Left lung (tissue), 10 donors: ENCODE measurements around the gene FCRL2. TPM values are rescaled to one million over a fixed set of nuclear protein-coding genes. Genes with fewer than 3 reads are reported as not detected.

Experiments
- ATAC-seq: fragments of 200-7000 bp; cut with Tn5 transposase; one replicate; pipeline ENCODE4 v1.9.1; 2020; ENCODE audit warnings: moderate library complexity
- DNase-seq, 4 donors: peaks; one replicate each; pipeline ENCODE4 v3.0.0-alpha.2; 2013 to 2020
- H3K27ac ChIP-seq, 2 donors: fragments of 200-600 bp; sonication (generic) in 1 of 2; one replicate each; pipeline versions ENCODE4 v1.5.0 to v1.8.0; 2020 to 2021
- H3K27me3 ChIP-seq, 2 donors: fragments of 200-600 bp; sonication (generic) in 1 of 2; one replicate each; pipeline versions ENCODE4 v1.5.0 to v1.8.0; 2020 to 2021
- H3K36me3 ChIP-seq, 2 donors: fragments of 200-600 bp; sonication (generic) in 1 of 2; one replicate each; pipeline versions ENCODE4 v1.5.0 to v1.8.0; 2020 to 2021
- H3K4me1 ChIP-seq, 2 donors: fragments of 200-600 bp; one replicate each; pipeline ENCODE4 v1.8.0; 2021
- H3K4me3 ChIP-seq, 2 donors: fragments of 200-600 bp; sonication (generic) in 1 of 2; one replicate each; pipeline versions ENCODE4 v1.5.0 to v1.8.0; 2020 to 2021; ENCODE audit warnings: mild to moderate bottlenecking in 1 of 2
- H3K9me3 ChIP-seq, 2 donors: fragments of 200-600 bp; sonication (generic) in 1 of 2; one replicate each; pipeline versions ENCODE4 v1.5.0 to v1.8.0; 2020 to 2021
- CTCF ChIP-seq, 2 donors: fragments of 200-600 bp; sonication (generic) in 1 of 2; IDR thresholded peaks; one replicate each; pipeline versions ENCODE4 v1.5.0 to v1.8.0; 2021; ENCODE audit warnings: antibody characterized with exemption in 2 of 2
- intact Hi-C, 2 donors: fragments of 100-400 bp; cut with DNase I; formaldehyde crosslinking; loops; one replicate each; pipeline versions ENCODE4 v1.11.2 to v1.14.2; 2022
- polyA plus RNA-seq, 6 donors: library from polyadenylated mRNA; unstranded; fragments of 120-200 nt; gene quantifications; one replicate each; pipeline ENCODE4 v1.2.1, GENCODE V29; 2013; ENCODE audit not compliant: insufficient read length in 6 of 6
- total RNA-seq, 2 donors: library from RNA; stranded (reverse); fragmentation: NEBNext Ultra II Directional; extraction: Animal tissue kit (Norgen Biotek cat#: 25700); gene quantifications; one replicate each; pipeline ENCODE4 v1.2.1, GENCODE V29; 2021
- donor health status: DM: no; HTN: yes; CAD: no.
- donor health status: DM: no; HTN: no; CAD: no.

FCRL2 gene
- total and polyA plus RNA-seq, 8 donors = 0.08 to 0.99 (median 0.15) TPM; not detected in 2

DNA sequence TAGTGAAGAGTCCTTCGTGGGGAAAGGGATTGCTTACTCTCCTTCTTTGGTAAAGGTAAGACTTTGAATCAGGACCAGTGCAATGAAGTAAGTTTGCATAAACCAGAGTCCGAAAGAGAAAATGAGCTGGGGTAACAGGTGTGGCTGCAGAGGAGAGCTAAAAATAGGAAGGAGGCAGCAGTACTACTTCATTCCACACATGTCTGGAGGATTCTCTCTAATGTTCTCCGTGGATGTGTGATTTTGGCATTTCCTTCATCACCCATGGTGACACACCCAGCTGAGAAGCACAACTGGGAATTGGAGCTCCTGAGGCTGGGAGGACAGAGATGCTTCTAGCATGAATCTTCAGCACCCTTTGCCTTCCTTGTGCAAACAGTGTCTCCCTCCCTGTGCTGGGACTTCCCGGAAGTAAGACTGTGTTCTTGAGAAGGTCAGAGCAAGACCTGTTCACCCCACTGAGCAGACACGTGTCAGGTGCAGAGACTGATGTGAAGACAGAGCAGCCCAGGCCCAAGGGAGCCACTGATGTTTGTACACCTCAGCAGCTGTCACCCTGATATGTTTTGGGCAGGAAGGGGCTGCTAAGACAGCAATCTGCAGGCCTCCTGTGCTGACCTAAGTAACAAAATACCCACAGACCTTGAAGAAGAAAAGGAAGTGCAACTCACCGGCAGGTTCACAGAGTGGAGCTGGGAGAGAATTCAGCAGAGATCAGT, 29.7 kb upstream of the FCRL2 start:
- no peak overlapping the region for H3K27ac ChIP-seq
- H3K4me1 ChIP-seq = no peaks in the 10 kb centered on the region
- ATAC-seq = no peak
- no peaks in the 10 kb centered on the region for H3K9me3 ChIP-seq
- intact Hi-C loops = no loop called here
- H3K4me3 ChIP-seq = no peak overlapping the region
- no peaks in the 10 kb centered on the region for H3K27me3 ChIP-seq
- peaks cover 0 to 3% of the 10 kb centered on the region in 2 donors for H3K36me3 ChIP-seq
- no peak for DNase-seq
- no peak for TF ChIP-seq CTCF (IDR thresholded peaks at IDR 0.05)

GRCh38 chr1:157803851-157804250, 26.9 kb upstream of the FCRL2 start:
- TF ChIP-seq CTCF (IDR thresholded peaks at IDR 0.05) = no peak
- Histone ChIP-seq H3K9me3 (no peaks in the 10 kb centered on the region), H3K36me3 (peaks cover 0 to 3% of the 10 kb centered on the region in 2 donors), H3K4me1 (no peaks in the 10 kb centered on the region), H3K27ac (no peak overlapping the region), H3K4me3 (no peak overlapping the region), H3K27me3 (no peaks in the 10 kb centered on the region)
- intact Hi-C loops = no loop called here
- ATAC-seq = peak; percentile 47
- DNase-seq = no peak

DNA sequence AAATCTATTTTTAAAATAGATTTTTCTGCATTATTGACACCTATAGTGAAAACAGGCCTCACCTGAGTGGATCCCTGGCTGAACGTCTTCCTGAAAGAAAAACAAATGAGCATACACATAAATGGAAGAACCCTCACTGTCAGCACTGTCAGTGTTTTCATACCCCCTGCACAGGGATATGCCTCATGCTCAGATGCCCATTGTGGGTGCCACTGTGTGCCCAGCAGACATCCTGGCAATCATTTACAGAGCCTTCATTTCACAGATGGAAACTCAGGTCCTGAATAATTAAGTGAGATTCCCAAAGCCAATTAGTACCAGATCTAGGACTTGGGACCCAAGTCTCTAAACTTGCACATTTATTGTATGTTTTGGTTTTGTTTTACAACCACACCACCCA, 23.1 kb upstream of the FCRL2 start:
- TF ChIP-seq CTCF (IDR thresholded peaks at IDR 0.05) = no peak
- DNase-seq (no peak), ATAC-seq (no peak)
- intact Hi-C loops = no loop called here
- Histone ChIP-seq H3K27ac (no peak overlapping the region), H3K9me3 (no peaks in the 10 kb centered on the region), H3K36me3 (peaks cover 0 to 3% of the 10 kb centered on the region in 2 donors), H3K4me3 (no peak overlapping the region), H3K4me1 (no peaks in the 10 kb centered on the region), H3K27me3 (no peaks in the 10 kb centered on the region)

GRCh38 chr1:157798211-157798610, 21.3 kb upstream of the FCRL2 start:
- ATAC-seq (peak; percentile 95), DNase-seq (peak in 1 of 4 donors; percentile 76)
- TF ChIP-seq CTCF (IDR thresholded peaks at IDR 0.05) = no peak
- no peaks in the 10 kb centered on the region for H3K27me3 ChIP-seq
- intact Hi-C loops = no loop called here
- H3K4me3 ChIP-seq = no peak overlapping the region
- H3K36me3 ChIP-seq = peaks cover 0 to 3% of the 10 kb centered on the region in 2 donors
- peaks cover 0 to 10% of the 10 kb centered on the region in 2 donors for H3K9me3 ChIP-seq
- no peaks in the 10 kb centered on the region for H3K4me1 ChIP-seq
- no peak overlapping the region for H3K27ac ChIP-seq

- H3K27me3 ChIP-seq = no peaks in the 10 kb centered on the region
- no peaks in the 10 kb centered on the region for H3K9me3 ChIP-seq
- no peak for TF ChIP-seq CTCF (IDR thresholded peaks at IDR 0.05)
- no peaks in the 10 kb centered on the region for H3K36me3 ChIP-seq
- no peak overlapping the region for H3K4me3 ChIP-seq
- no peaks in the 10 kb centered on the region for H3K4me1 ChIP-seq
- ATAC-seq = no peak
- no peak overlapping the region for H3K27ac ChIP-seq
- intact Hi-C loops = no loop called here
- no peak for DNase-seq
These were observed 8.3 kb upstream of the FCRL2 start for GRCh38 chr1:157785248-157785647.
